Measurements from ENCODE around the gene LONP1.
A peak's percentile ranks its signal among the peaks of the same experiment; 100 is the strongest.
"Not testable (repeated sequence)": the region's sequence is repeated elsewhere in the genome, so short reads cannot be mapped to it uniquely, and the experiment has no call there.

The LONP1 gene

GRCh38 chr19:5692723-5693194 is 27.2 kb downstream of the LONP1 start:
- DNase-seq, result no peak

- peak in 1 of 4 experiments; percentile 15 for DNase-seq
Observed at GRCh38 chr19:5691822-5692722, 27.9 kb downstream of the LONP1 start.

GRCh38 chr19:5690955-5691821 is 28.8 kb downstream of the LONP1 start:
- DNase-seq, result peak; percentile 19 to 60 (median 38)

GRCh38 chr19:5690125-5690954 is 29.6 kb downstream of the LONP1 start, which contains the start of gene RPL36:
TSS of gene RPL36 (plus strand) at chr19:5690295. CDS start at chr19:5690508, 213 bp downstream.
- peak; percentile 99 to 100 (median 99) for DNase-seq

- DNase-seq, result not testable (repeated sequence)
Observed at GRCh38 chr19:5688262-5688881, 31.6 kb downstream of the LONP1 start.

GRCh38 chr19:5687360-5688198 is 32.4 kb downstream of the LONP1 start:
- DNase-seq, result no peak

- peak; percentile 98 to 100 (median 100) for DNase-seq
Observed at GRCh38 chr19:5686647-5687359, 33.1 kb downstream of the LONP1 start.

GRCh38 chr19:5686326-5686646 is 33.7 kb downstream of the LONP1 start:
- no peak for DNase-seq

GRCh38 chr19:5684694-5685430 is 35.1 kb downstream of the LONP1 start:
- no peak for DNase-seq

GRCh38 chr19:5683177-5683886 is 36.6 kb downstream of the LONP1 start:
- DNase-seq, result no peak

- no peak for DNase-seq
Observed at GRCh38 chr19:5682107-5682482, 37.9 kb downstream of the LONP1 start.

GRCh38 chr19:5681391-5682106 is 38.4 kb downstream of the LONP1 start:
- no peak for DNase-seq

- peak; percentile 99 for DNase-seq
Observed at GRCh38 chr19:5680437-5681368, 39.2 kb downstream of the LONP1 start, which contains the start of the genes HSD11B1L and MICOS13. TSS of gene HSD11B1L (plus strand) at chr19:5681027. CDS start at chr19:5684833, 3,806 bp downstream. TSS of gene MICOS13 (minus strand) at chr19:5680516. CDS start at chr19:5680486, 30 bp downstream.

- DNase-seq, result peak; percentile 17 to 58 (median 34)
Observed at GRCh38 chr19:5680084-5680436, 39.9 kb downstream of the LONP1 start.

- DNase-seq, result peak in 2 of 4 experiments; percentile 13 to 31
Observed at GRCh38 chr19:5679289-5680083, 40.5 kb downstream of the LONP1 start.
